ENCODE data around the gene STT3A. TPM values are rescaled to one million over a fixed set of nuclear protein-coding genes. Genes with fewer than 3 reads are reported as not detected.

Gene STT3A
- total and polyA plus RNA-seq, 2 of the 13 experiments (the other 11 are each of a cell fraction or from before 2014, with no cell fraction given) = 229 to 319 TPM

GRCh38 chr11:125592305-125593113, at the start of gene STT3A (continued):
- TF ChIP-seq REST (IDR thresholded peaks at IDR 0.05; ENCODE audit: borderline replicate concordance in 1 of 2, low read depth in 1 of 2, low read length in 2 of 2) = peak in 1 of 2 experiments; percentile 50; a peak in 1 of 4 replicates
- no peak for TF ChIP-seq TERF1 (CRISPR knock-in tag; IDR thresholded peaks at IDR 0.05)
- no peak for TF ChIP-seq DZIP1 (CRISPR knock-in tag; IDR thresholded peaks at IDR 0.05)
- no peak for TF ChIP-seq DNMT1 (CRISPR knock-in tag; IDR thresholded peaks at IDR 0.05)
- peak; percentile 68 for TF ChIP-seq HMGXB3 (CRISPR knock-in tag; IDR thresholded peaks at IDR 0.05; ENCODE audit: borderline replicate concordance)
- TF ChIP-seq ZNF274 (CRISPR knock-in tag; IDR thresholded peaks at IDR 0.05) = no peak
- no peak for TF ChIP-seq SNAPC2 (CRISPR knock-in tag; IDR thresholded peaks at IDR 0.05)
